Measurements from ENCODE around the gene GPR158.
"Not testable (repeated sequence)": the region's sequence is repeated elsewhere in the genome, so short reads cannot be mapped to it uniquely, and the experiment has no call there.

The GPR158 gene, protein sequence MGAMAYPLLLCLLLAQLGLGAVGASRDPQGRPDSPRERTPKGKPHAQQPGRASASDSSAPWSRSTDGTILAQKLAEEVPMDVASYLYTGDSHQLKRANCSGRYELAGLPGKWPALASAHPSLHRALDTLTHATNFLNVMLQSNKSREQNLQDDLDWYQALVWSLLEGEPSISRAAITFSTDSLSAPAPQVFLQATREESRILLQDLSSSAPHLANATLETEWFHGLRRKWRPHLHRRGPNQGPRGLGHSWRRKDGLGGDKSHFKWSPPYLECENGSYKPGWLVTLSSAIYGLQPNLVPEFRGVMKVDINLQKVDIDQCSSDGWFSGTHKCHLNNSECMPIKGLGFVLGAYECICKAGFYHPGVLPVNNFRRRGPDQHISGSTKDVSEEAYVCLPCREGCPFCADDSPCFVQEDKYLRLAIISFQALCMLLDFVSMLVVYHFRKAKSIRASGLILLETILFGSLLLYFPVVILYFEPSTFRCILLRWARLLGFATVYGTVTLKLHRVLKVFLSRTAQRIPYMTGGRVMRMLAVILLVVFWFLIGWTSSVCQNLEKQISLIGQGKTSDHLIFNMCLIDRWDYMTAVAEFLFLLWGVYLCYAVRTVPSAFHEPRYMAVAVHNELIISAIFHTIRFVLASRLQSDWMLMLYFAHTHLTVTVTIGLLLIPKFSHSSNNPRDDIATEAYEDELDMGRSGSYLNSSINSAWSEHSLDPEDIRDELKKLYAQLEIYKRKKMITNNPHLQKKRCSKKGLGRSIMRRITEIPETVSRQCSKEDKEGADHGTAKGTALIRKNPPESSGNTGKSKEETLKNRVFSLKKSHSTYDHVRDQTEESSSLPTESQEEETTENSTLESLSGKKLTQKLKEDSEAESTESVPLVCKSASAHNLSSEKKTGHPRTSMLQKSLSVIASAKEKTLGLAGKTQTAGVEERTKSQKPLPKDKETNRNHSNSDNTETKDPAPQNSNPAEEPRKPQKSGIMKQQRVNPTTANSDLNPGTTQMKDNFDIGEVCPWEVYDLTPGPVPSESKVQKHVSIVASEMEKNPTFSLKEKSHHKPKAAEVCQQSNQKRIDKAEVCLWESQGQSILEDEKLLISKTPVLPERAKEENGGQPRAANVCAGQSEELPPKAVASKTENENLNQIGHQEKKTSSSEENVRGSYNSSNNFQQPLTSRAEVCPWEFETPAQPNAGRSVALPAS (N-terminal part only)

DNA sequence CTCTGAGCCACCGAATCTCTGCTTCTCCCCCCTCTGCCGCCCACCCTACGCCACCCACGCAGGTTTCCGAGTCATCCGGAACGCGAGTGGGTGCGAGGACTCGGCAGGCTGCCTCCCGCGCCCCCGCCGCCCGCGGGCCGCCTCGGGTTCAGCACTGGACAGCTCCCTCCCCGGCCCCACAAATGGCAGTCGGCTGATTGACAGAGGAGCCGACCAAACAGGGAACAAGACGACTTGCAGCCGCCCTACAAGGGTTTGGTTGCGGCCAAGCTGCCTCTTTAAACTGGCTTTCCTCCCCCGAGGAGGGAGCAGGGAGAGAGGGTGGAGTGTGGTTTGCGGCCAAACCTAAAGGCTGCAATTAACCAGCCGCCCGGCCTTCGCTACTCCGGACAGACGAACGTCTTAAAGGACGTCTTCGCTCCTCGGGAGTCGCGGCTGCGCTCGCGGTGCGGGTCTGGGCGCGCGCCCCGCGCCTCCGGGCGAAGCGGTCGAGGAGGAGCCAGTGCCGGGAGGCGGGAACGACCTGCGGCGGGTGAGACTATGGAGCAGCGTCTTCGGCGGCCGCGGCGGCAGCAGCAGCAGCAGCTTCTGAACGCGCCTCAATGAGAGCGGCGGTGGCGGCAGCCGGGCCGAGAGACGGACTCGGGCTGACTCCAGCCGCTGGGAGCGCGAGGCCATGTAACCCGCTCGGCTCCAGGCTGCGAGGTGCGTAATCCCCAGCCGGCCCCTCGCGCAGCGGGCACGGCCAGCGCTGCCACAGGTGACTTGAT lies at the start of gene GPR158:
Gene GPR158 (plus strand): TSS at position 541 of the 770 bp plus-strand sequence. CDS start 420 bp downstream, outside the sequence.
- peak; percentile 69 for DNase-seq

DNA sequence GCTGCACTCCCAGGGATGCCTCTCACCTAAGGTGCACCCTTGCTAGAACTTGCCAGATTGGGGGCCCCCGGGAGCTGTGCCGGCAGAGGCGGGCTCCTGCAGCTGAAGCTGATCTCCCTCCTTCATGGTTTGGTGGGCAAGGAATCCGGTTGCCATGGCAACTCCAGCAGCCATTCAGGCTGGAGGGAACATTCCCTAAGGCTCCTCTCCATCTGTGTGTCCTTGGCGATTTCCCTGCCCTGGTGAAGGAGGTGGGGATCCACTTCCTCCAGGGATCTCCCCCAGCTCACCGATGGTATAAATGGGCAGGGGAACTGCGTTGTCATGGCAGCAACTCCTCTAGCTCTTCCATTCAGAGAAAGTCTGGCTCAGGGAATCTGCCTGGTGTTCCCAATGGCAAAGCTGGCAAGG lies 49.6 kb upstream of the GPR158 start:
- DNase-seq: no peak

DNA sequence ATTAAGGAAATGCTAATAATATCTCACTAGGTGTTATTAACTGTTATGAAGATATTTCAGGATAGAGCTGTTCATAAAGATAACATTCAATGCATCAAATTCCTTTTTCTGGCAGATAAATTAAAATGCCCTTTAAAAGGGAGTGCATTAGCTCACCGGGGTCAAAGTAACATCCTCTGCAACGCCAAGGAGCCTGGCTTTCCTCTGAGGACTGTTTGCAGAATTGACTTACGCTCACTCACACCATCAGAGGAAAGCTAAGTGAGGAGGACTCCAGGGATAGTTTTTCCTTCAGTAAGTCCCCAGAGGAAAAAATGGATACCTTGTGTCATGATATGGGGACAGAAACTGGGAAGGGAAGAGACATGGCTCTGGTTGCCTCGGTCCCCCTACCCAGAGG lies 45.2 kb upstream of the GPR158 start:
- no peak for DNase-seq

DNA sequence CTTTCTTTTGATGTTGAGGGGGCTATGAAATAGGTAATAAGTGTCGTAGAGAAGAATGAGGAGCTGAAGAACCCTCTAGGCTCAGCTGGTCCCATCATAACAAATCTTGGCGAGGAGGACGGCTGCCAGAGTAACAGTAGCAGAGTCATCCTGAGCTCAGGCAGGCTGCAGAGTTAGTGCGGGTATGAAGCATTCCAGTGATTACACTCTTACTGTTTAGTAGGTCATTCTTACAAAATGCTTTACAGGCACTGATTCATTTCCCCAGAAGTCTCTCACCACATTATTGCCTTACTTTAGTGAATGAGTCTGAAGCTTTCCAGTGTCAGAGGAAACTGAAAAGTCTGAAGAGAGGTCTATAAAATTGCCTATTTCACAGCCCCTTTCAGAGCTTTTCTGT lies 43.9 kb upstream of the GPR158 start:
- DNase-seq: no peak

DNA sequence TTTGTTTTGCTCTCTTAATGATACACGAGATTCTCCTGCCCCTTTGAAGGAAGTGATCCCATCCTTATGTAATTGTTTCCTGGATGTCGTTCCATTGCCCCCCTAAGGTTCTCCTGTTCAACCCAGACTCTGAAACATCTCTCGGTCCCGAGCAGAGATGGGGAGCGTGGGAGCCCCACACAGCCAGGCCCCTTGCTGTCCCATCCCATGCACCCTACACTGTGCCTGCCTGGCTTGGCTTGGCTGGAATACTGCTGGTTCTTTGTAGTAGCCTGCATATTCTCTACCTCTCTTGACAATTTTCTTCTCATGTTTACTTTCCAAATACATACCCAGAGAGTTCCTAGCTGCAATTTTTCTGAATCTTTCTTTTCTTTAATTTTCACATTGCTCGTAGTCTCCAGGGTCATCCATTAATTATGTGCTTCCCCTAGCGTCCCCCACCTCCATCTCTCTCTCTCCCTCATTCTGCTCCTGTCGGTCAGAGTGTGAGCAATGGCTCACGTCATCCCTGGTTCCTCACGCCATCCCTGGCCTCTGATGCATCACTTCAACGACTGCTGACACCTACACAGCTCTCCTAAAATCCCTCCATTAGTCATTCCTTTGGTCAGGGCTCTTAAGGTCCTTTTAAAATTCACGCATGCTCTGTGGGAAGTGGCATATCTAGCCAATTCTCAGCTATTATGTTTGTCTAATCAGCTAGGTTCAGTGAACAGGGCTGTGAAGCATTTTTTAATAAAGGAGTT lies 32.5 kb upstream of the GPR158 start:
- DNase-seq: no peak

DNA sequence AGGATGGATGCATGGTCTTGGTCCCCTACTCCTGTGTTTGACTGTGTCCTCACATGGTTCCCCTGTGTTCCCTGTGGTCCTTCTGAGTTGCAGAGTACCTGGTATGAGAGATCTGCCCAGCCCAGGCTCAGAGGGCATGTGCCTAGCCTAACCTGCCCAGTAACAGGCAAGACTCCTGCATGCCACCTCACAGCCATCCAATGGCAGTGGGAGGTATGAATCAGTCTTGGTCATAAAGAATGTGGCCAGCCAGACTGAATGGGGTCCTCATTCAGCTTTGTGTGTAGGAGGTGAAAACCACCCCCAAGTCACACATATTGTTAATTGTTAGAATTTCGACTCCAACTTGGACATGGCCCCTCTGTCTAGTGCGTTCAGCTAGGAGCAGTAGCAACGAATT lies 17.2 kb upstream of the GPR158 start:
- no peak for DNase-seq

DNA sequence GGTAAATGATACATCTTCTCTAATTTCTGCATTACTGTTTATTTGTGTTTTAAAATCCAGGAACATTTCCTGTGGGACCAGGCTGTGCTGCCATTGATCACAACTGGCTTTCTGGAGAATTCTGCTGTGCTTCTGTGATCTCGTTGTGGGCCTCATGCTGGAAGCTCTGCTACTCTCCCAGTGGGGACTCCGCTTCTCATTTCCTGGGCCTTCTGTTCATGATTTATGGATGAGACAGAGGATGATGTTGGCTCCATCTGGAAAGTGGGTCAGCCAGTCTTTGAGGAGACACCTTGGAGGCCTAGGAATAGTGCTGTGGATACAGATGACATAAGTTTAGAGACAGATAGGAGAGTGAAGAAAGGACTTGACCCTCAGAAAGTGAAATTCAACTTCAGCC lies 15.2 kb upstream of the GPR158 start:
- no peak for DNase-seq

DNA sequence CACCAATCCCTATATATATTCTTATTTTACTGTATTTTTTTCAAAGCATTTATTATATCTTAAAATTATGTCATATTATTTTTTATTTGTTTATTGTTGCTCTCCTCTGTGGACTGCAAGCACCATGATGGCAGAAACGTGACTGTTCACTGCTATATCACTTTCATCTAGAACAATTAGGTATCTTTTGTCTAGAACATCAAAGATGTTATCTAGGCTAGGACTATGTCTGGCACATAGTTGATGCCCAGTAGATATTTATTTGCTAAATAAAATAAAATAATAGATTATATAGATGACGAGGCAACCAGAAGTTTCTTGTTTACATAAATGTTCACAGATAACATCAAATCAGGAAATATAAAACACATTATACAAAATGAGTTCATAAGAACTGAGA lies 12.4 kb upstream of the GPR158 start:
- no peak for DNase-seq

DNA sequence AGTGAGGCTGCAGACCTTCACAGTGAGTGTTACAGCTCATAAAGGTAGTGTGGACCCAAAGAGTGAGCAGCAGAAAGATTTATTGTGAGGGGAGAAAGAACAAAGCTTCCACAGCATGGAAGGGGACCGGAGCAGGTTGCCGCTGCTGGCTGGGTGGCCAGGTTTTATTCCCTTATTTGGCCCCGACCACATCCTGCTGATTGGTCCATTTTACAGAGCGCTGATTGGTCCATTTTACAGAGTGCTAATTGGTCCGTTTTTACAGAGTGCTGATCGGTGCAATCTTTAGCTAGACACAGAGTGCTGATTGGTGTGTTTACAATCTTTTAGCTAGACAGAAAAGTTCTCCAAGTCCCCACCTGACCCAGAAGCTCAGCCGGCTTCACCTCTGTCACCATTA lies 11.3 kb upstream of the GPR158 start:
- DNase-seq: not testable (repeated sequence)

DNA sequence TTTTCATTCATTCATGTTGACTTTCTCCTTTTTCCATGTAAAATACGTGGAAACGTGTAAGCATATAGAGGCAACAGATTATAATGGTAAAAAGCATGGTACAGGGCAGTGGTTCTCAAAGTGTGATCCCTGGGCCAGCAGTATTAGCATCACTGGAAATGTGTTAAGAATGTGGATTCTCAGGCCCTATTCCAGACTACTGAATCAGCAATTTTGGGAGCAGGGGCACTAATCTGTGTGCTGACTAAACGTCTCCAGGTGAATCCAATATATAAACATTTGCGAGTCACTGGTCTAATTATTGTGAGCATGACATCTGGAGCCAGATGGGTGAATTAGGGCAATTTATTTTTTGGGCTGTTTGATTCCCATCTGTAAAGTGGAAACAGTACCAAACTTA lies 5.1 kb upstream of the GPR158 start:
- no peak for DNase-seq

DNA sequence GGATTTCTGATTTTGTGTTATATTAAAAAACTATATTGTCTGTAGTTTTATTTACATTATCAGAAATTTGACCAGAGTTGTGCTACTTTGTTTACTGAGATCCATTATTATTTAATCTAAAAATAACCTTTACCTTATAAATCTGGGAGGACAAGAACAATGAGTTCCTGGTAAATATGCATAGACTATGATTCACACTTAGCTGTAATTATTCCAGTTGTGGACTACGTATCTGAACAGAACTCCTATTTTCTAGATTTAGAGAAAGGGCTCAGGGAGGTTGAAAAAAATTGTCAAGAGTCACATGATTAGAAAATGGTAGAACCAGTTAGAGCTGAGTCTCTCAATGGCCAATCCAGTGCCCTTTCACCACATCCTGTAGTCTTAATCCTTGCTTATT lies 4.2 kb upstream of the GPR158 start:
- no peak for DNase-seq

DNA sequence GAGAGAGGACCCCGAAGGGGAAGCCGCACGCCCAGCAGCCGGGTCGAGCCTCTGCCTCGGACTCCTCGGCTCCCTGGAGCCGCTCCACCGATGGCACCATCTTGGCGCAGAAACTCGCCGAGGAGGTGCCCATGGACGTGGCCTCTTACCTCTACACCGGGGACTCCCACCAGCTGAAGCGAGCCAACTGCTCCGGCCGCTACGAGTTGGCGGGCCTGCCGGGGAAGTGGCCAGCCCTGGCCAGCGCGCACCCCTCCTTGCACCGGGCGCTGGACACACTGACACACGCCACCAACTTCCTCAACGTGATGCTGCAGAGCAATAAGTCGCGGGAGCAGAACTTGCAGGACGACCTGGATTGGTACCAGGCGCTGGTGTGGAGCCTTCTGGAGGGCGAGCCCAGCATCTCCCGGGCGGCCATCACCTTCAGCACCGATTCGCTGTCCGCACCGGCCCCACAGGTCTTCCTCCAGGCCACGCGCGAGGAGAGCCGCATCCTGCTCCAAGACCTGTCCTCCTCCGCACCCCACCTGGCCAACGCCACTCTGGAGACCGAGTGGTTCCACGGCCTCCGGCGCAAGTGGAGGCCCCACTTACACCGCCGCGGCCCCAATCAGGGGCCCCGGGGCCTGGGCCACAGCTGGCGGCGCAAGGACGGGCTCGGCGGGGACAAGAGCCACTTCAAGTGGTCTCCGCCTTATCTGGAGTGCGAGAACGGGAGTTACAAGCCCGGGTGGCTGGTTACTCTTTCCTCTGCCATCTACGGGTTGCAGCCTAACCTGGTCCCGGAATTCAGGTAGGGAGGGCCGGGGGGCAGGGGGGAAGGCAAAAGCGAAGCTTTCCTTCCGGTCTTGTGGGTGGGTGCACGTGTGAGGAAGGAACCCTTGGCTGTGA lies 973 bp downstream of the GPR158 start:
- no peak for DNase-seq

DNA sequence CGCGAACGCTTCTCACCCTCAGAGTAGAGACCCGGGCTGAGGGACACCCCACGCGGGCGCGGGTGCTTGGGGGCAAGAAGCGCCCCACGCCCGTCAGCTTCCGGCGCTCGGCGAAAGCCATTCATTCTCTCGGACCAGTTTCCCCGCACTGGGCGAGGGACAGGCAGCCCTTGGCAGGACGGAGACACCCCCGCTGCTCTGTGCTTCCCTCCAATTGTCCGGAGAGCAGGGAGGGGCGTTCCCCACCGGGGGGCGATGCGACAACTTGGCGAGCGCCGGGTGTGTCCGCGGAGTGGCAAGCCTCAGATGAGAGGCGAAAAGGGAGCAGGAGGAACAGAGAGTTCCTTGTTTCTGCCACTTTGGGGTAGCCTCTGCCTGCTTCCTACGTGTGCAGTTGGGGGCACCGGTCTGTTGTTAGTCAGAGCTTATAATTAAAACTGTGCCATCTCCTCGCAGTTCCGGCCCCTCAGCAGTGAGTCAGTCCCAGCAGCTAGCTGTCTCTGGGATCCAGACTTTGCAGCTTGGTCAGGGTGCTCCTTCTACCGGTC lies 1.7 kb downstream of the GPR158 start:
- DNase-seq: no peak

DNA sequence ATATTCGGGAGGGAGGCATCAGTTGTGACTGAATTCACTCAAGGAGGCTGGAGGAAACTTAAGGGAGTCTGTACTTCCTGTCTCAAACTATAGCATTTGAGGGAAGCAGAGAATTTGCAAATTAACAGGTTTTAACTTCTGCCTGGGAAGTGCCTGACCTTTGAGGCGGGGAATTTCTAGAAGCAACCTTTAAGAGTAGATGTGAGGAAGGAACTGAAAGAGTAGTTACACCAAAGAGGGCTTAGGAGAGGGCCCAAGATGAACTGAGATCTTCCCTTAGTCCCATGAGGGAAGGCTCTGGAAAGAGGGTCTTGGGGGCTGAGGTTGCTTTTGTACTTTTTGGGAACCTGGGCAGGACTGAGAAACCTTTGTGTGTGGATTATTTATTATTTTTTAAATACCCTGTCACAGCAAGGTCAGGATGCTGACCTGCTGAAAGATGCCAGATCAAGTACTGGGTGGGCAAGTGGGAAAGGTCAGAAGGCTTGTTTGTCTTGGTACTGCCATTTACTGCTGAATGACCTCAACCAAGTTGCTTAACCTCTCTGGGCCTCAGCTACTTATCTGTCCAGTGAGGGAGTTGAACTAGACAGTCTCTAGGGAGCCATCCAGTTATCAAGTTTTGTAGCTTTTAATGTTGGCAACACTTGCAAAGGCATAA lies 2.4 kb downstream of the GPR158 start:
- no peak for DNase-seq

DNA sequence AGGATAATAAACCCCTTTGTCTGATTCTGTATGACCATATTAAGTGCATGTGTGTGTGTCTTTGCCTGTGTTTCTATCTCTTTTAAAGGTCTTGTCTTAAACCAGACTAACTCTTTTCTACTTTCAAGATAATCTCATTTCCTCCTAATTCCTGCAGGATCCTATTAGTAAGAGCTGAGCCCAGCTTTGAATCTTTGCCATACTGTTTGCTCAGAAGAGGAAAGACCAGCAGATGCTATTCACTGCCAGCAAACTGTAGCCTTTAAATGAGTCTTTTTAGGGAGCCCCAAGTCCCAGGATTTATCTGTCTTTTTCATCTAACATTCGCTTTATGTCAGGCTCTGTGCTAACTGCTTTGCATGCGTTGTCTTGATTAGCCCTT lies 2.9 kb downstream of the GPR158 start:
- no peak for DNase-seq

DNA sequence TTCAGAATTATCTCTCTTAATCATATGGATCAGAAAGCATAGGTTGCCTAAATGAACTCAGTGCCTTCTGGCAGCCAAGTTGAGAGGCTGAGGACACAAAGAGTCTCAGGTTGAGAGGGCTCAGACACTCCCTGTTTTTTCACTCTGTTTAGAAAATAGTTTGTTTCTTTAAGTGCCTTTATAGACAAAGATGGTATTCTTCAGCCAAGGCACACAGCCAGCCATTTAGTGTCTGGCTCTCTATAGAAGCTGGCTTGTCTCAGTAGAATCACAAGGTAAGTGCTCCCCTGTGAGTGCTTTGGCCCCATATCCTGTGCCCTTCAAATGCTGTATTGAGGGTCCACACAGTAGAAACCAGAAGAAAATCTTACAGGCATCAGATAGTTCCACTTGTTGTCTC lies 3.6 kb downstream of the GPR158 start:
- DNase-seq: no peak

DNA sequence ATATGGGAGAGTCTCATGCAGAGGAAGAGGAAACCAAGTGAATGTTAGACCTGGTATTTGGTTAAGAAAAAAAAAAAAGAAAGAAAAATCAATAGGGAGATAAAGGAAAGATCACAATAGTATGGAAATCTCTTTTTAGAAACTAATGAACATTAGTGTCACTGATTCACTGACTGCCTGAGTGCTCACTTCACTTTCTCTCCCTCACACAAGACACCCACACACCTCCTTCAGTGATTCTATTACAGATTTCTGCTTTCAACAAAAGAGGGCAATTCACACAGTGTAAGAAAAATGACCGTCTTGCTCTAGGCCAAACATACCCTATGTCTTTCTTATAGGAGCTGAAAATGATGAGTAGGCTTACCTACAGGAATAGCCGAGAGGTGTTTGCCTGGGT lies 6.0 kb downstream of the GPR158 start:
- DNase-seq: no peak

DNA sequence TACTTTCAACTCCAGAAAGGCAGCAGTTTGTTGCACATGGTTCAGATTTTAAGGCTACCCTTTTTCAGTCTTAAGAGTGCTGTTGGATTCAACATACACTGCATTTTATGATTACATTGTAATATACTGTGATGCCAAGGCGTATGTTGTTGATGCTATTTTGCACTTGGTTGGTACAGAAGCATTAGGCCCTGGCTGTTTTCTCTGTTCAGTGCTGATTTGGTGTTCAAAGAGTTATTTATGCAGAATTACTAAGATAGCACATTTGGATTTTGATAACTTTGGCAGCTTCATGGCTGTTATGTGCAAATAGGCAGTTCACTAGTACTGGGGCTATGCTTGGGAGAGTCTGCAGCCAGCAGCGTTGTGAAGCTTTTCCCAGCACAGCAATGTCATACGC lies 7.8 kb downstream of the GPR158 start:
- no peak for DNase-seq

DNA sequence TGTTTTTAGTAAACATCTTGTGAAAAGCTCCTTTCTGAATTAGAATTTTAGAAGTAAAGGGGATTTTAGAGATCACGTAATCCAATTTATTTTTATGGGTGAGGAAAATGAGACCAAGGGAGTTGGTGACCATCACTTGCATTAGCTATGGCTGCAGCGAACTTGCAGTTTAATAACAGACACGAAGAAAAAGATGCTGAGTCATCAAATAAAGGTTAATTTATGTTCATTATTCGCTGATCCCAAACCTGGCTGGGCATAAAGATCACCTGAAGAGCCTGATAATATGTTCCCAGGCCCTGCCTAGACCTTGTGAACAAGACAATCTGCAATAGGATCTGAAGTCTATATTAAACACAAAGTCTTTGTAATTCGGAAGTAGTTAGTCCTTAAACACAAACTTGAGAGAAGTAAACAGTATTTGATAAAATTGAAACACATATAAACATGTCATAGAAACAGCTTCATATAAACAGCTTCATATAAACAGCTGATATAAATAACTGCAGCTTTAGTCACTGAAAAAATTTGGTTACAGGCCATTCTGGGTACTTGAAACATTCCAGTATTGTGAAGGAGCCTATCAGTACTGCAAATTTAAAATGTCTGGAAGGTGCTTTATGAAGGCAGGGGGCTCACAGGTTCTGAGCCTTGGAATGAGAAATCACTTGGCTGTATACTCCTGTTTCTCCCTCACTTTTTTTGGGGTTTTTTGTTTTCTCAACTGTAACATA lies 16.5 kb downstream of the GPR158 start:
- no peak for DNase-seq
